ENCODE measurements around the gene NOS1AP. TPM values are rescaled to one million over a fixed set of nuclear protein-coding genes. Genes with fewer than 3 reads are reported as not detected.
"Not testable (repeated sequence)": the region's sequence is repeated elsewhere in the genome, so short reads cannot be mapped to it uniquely, and the experiment has no call there.

The NOS1AP gene
- total RNA-seq, 1 donor from 2014 or later: 0.99 TPM

DNA sequence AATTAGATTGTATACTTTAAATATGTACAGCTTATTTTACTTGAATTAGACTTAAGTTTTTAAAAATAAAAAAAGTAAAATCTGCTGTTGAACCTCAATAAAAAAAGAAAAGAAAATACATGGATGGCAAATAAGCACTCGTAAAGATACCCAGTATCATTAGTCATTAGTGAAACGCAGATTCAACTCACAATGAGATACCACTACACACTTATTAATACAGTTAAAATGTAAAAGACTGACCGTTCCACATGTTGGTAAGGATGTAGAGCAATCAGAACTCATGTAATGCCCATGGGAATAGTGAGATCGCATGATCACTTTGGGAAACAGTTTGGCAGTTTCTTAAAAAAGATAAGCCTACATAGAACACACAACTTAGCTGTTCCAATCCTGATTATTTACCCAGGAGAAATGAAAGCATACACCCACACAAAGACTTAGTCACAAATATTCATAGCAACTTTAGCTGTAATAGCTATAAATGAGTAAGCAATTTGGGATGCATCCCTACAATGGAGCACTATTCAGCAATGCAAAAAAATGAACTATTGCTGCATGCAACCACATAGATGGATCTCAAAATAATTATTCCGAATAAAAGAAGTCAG, 335.2 kb downstream of the NOS1AP start:
- peak; percentile 57 for DNase-seq (ENCODE audit: low read depth)

DNA sequence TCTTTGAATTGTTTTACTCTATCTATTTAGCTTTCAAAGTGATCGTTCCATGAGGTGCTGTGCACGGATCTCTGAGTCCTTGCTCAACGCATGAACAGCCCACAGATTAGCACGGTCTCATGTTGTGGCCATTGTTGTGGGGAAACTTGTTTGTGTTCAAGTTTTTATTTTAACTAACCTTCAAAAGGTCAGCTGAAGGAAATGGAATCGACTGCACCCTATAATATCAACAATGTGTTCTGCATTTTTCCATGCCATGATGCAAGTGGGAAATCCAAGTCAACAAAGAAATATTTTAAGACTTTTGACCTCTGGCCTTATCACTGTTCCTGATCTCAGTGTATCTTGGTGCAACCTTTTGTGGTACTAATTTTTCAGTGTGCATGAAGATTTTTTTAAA, 336.3 kb downstream of the NOS1AP start:
- DNase-seq (ENCODE audit: low read depth): peak; percentile 61

DNA sequence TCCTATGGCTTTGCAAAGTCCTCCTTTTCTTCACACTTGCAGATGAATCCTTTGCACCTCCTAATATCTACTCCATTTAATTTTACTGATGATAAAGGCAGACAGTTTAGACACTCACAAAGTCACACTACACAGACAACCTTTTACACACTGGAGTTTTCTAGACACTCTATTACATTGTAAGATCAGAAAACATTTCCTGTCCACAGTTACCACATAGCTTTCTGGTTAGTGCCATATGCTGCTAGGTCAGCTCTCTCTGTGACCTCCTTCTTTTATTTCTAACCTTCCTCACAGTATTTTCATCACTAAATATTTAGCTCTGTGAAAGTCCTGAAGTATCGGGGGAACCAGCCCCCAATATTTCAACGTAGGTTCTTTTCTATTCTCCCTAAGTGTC, 337.3 kb downstream of the NOS1AP start:
- no peak for DNase-seq (ENCODE audit: low read depth)

DNA sequence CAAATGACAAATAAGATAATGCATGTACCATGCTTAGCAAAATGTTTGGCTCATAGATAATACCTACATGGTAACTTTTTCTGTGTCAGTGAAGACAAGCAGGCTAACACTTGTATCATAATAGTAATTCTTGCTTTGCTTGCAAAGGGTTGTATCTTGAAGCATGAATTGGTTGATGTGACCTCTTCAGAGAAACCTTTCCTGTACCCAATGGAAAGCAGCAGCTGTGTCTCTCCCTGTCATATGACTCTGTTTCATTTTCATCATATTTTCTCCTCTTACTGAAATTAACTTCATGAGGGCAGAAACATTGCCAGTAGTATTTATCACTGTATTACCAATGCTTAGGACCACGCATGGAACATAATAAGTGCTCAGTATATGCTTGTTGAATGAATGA, 338.0 kb downstream of the NOS1AP start:
- DNase-seq (ENCODE audit: low read depth): no peak

DNA sequence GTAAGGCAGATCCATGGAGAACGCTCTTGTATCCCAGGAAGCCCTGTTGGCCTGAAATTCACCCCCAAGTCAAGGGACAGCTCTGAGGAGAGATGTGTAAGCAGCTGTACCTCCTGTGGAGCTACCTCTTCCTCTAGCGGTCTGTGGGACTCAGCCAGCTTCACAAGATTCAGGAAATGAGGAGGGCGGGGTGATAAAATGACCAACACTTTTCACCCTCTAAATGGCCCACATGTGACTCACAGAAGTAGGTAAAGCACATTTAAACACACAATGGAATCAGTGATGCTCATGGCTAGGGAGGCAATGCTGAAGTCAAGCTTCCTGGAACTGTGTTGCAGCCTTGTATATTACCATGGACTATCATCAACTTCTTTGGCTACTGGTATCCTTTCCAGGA, 342.5 kb downstream of the NOS1AP start, which contains the start of gene SH2D1B:
Gene SH2D1B, minus strand, starts transcription at position 135 of the 400 bp plus-strand sequence. Its CDS starts 120 bp downstream, at position 15.
- peak; percentile 32 for DNase-seq (ENCODE audit: low read depth)

DNA sequence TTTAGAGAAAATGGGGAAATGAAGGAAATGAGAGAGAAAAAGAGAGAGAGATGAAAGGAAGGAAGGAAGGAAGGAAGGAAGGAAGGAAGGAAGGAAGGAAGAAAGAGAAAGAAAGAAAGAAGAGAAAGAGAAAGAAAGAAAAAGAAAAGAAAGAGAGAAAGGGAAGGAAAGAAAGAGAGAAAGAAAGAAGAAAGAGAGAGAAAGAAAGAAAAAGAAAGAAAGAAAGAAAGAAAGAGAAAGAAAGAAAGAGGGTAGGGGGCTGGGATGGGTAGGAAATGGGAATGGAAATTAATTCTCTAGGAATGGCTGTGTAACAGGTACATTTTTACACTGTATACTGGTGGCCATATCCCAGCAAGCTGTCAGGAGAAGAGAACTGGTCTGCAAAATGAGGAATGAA, 346.7 kb downstream of the NOS1AP start:
- DNase-seq (ENCODE audit: low read depth): no peak

DNA sequence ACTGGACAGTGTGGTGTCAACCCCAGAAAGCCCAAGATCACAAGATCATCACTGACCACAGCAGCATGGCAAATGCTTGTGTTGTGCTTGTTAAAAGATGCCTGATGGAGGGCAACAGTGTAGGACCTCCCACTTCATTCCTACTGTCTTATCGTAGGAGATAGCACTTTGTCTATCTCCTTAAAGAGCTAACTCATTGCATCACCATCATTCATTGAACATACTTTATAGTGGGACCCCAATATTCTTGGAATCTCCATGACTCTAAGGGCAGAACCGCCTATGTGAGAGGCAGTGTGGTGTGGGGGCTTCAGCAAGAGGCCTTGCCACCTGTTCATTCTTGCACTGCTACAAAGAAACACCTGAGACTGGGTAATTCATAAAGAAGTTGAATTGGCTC, 347.4 kb downstream of the NOS1AP start:
- DNase-seq (ENCODE audit: low read depth): no peak

DNA sequence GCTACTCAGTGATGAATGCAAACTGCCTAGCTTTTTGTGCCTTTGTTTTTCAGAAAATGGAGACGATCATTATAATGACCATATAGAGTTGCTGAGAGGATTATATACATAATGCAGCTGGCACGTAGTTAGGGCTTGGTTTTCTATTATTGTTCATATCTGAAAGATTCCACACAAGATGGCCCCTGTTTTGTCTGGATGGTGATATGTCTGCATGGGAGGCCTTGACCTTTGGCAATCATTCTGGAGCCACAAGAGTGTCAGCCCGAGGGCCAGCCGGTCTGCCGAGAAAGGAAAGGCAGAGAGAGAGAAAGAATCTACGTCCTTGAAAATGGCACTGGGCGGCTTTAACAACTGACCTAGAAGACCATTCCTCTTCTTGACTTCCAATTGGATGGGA, 348.2 kb downstream of the NOS1AP start:
- DNase-seq (ENCODE audit: low read depth): no peak

DNA sequence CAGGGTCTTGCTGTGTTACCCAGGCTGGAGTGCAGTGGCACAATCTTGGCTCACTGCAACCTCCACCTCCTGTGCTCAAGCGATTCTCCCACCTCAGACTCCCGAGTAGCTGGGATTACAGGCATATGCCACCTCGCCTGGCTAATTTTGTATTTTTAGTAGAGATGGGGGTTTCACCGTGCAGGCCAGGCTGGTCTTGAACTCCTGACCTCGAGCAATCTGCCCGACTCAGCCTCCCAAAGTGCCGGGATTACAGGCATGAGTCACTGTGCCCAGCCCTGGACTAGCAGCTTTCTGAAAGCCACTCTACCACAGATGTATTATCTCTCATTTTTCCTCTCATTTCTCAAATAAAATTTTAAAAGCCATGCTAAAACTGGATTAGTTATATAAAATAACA, 349.1 kb downstream of the NOS1AP start:
- not testable (repeated sequence) for DNase-seq (ENCODE audit: low read depth)

DNA sequence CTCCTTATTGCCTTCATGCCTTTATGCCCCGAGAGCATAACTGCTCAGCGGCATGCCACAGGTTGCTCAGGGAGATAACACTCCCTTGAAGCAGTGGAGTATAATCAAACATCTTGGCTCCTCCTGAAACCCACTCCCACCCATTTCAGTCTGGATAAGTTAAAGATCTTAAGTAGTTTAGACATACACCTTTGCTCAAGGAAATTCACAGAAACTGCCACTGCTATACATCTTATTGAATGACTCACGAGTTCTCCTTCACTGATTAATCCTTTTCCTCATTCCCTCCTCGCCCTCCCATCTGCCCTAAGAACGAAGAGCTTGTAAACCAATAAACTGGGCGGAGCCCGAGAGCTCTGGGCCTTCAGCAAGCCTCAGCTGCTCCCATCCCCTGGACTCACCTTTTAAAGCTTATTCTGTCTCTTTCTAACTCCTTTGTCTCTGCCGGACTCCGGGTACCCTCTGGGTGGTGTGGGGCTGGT, 350.0 kb downstream of the NOS1AP start:
- DNase-seq (ENCODE audit: low read depth): peak; percentile 44

Other genes with a start within 250 kb of the NOS1AP start
- 0.87 and 3.2 TPM in 2 replicates for gene OLFML2B, start 45.8 kb upstream of the NOS1AP start, total RNA-seq

Data from renal cortical epithelial cell (primary cell).